ENCODE measurements around the gene METTL25.

GRCh38 chr12:82398879-82399278 is 40.5 kb downstream of the METTL25 start:
- TF ChIP-seq CEBPB (IDR thresholded peaks at IDR 0.05; ENCODE audit: low read depth, low read length) (no peak), PHF8 (conservative IDR thresholded peaks at IDR 0.05; ENCODE audit: low read depth, low read length) (no peak)
